ENCODE results near the gene VAV3. TPM values are rescaled to one million over a fixed set of nuclear protein-coding genes. Genes with fewer than 3 reads are reported as not detected.

The VAV3 gene
- total RNA-seq, 1 donor from 2014 or later, result 0.64 TPM

DNA sequence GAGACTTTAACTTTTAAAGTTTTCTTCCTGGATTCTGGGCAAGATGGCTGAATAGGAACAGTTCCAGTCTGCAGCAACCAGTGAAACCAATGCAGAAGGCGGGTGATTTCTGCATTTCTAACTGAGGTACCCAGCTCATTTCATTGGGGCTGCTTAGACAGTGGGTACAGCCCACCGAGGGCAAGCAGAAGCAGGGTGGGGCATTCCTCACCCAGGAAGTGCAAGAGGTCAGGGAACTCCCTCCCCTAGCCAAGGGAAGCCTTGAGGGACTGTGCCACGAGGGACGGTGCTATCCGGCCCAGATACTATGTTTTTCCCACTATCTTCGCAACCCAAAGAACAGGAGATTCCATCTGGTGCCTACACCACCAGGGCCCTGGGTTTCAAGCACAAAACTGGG, 121.0 kb downstream of the VAV3 start:
- intact Hi-C loops (cut with DNase I), result no loop called here
- Histone ChIP-seq H3K4me3 (no peak overlapping the region), H3K36me3 (no peaks in the 10 kb centered on the region), H3K4me1 (no peaks in the 10 kb centered on the region), H3K27me3 (no peaks in the 10 kb centered on the region), H3K27ac (no peak overlapping the region), H3K9me3 (no peaks in the 10 kb centered on the region)
- TF ChIP-seq, protein P1, sequence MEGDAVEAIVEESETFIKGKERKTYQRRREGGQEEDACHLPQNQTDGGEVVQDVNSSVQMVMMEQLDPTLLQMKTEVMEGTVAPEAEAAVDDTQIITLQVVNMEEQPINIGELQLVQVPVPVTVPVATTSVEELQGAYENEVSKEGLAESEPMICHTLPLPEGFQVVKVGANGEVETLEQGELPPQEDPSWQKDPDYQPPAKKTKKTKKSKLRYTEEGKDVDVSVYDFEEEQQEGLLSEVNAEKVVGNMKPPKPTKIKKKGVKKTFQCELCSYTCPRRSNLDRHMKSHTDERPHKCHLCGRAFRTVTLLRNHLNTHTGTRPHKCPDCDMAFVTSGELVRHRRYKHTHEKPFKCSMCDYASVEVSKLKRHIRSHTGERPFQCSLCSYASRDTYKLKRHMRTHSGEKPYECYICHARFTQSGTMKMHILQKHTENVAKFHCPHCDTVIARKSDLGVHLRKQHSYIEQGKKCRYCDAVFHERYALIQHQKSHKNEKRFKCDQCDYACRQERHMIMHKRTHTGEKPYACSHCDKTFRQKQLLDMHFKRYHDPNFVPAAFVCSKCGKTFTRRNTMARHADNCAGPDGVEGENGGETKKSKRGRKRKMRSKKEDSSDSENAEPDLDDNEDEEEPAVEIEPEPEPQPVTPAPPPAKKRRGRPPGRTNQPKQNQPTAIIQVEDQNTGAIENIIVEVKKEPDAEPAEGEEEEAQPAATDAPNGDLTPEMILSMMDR (IDR thresholded peaks at IDR 0.05), result no peak
- DNase-seq (ENCODE audit: low spot score in 2 of 2), result no peak

DNA sequence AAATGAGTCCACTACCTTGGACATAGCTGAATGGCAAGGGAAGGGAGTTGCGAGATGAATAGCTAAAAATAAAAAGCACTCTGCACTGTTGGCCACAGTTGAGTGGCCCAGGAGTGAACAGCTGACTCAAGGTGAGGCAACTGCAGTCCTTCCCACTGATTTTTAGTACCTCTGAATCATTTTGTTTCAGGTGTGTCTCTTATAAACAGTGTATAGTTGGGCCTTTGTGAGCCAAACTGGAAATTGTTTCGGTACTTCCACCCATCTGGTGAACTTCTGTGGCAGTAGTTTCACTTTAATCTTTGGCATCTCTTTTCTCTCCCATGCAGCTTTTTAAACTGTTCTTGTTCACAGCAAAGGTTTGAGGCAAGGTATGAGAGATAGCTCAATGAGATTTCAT, 122.7 kb downstream of the VAV3 start:
- DNase-seq (ENCODE audit: low spot score in 2 of 2), result no peak
- no peaks in the 10 kb centered on the region for H3K36me3 ChIP-seq
- TF ChIP-seq, protein P1 (IDR thresholded peaks at IDR 0.05), result no peak
- no peaks in the 10 kb centered on the region for H3K27me3 ChIP-seq
- no peak overlapping the region for H3K4me3 ChIP-seq
- H3K4me1 ChIP-seq, result no peaks in the 10 kb centered on the region
- peaks cover 0 to 2% of the 10 kb centered on the region in 2 donors for H3K9me3 ChIP-seq
- H3K27ac ChIP-seq, result no peak overlapping the region
- intact Hi-C loops (cut with DNase I), result no loop called here

DNA sequence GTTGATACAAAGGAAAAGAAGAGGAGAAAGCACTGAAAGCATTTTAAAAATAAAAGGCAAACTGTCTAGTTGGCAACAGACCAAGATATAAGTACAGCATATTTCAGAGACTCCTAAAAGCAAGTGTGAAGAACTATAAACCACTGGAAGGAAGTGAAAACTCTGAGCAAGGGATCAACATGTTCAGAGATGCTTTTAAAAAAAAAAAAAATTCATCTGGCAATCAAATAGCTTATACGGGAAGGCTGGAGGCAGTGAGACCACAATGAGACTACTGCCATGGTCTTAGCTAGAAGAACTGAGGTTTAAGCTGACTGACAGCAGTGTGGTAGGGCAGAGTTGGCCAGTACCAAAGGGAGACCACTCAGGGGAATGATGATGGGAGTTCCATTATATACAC, 124.3 kb downstream of the VAV3 start:
- no peak for DNase-seq (ENCODE audit: low spot score in 2 of 2)
- H3K9me3 ChIP-seq, result peaks cover 0 to 2% of the 10 kb centered on the region in 2 donors
- intact Hi-C loops (cut with DNase I), result no loop called here
- H3K36me3 ChIP-seq, result no peaks in the 10 kb centered on the region
- H3K27me3 ChIP-seq, result no peaks in the 10 kb centered on the region
- TF ChIP-seq, protein P1 (IDR thresholded peaks at IDR 0.05), result no peak
- H3K4me3 ChIP-seq, result no peak overlapping the region
- H3K27ac ChIP-seq, result no peak overlapping the region
- no peaks in the 10 kb centered on the region for H3K4me1 ChIP-seq

DNA sequence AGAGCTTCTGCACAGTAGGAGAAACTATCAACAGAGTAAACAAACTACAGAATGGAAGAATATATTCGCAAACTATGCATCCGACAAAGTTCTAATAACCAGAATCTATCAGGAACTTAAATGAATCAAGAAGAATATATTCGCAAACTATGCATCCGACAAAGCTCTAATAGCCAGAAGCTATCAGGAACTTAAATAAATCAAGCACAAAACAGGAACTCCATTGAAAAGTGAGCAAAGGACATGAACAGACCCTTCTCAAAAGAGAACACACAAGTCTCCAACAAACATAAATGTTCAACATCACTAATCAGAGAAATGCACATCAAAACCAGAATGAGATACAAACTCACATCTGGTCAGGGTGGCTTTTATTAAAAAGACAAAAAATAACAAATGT, 126.9 kb downstream of the VAV3 start:
- H3K36me3 ChIP-seq, result no peaks in the 10 kb centered on the region
- no peaks in the 10 kb centered on the region for H3K4me1 ChIP-seq
- DNase-seq (ENCODE audit: low spot score in 2 of 2), result no peak
- TF ChIP-seq, protein P1 (IDR thresholded peaks at IDR 0.05), result no peak
- peaks cover 0 to 2% of the 10 kb centered on the region in 2 donors for H3K9me3 ChIP-seq
- no peaks in the 10 kb centered on the region for H3K27me3 ChIP-seq
- intact Hi-C loops (cut with DNase I), result no loop called here
- H3K4me3 ChIP-seq, result no peak overlapping the region
- no peak overlapping the region for H3K27ac ChIP-seq

DNA sequence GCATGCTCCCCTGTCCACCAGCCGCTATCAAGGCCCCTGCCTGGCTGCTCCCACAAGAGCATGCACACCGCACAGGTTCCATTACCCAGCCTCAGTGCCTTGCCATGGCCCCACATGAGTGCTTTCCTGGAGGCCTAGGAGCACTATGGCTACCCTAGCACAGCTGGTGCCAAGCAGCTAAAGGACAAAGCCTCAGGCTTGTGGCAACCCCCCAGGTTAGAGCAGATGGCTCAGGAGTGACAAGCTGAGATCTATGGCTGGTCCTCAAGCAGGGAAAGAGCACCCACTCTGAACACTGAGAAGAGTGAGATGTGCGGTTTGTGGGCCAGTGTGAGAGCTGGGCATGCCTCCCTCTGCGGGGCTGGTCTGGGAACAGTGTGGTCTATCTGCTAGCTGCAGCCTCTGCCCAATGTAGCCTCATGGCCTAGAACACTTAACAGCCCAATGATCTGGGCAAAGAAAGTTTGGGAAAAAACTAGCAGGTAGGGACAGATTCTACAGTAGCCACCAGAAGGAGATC, 129.8 kb downstream of the VAV3 start:
- no peak for DNase-seq (ENCODE audit: low spot score in 2 of 2)
- Histone ChIP-seq H3K36me3 (no peaks in the 10 kb centered on the region), H3K9me3 (peaks cover 0 to 2% of the 10 kb centered on the region in 2 donors), H3K27ac (no peak overlapping the region), H3K4me1 (no peaks in the 10 kb centered on the region), H3K27me3 (no peaks in the 10 kb centered on the region), H3K4me3 (no peak overlapping the region)
- TF ChIP-seq, protein P1 (IDR thresholded peaks at IDR 0.05), result no peak
- intact Hi-C loops (cut with DNase I), result no loop called here

DNA sequence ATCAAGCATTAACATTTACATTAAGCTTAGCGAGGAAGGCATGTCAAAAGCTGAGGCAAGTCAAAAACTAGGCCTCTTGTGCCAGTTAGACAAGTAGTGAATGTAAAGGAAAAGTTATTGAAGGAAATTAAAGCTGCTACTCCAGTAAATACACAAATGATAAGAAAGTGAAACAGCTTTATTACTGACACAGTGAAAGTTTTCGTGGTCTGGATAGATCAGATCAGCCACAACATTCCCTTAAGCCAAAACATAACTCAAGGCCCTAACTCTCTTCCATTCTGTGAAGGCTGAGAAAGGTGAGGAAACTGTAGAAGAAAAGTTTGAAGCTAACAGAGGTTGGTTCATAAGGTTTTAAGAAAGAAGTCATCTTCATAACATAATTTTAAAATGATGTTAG, 131.9 kb downstream of the VAV3 start:
- Histone ChIP-seq H3K36me3 (no peaks in the 10 kb centered on the region), H3K27ac (no peak overlapping the region), H3K27me3 (no peaks in the 10 kb centered on the region), H3K4me3 (no peak overlapping the region), H3K4me1 (no peaks in the 10 kb centered on the region), H3K9me3 (peaks cover 0 to 2% of the 10 kb centered on the region in 2 donors)
- no peak for DNase-seq (ENCODE audit: low spot score in 2 of 2)
- intact Hi-C loops (cut with DNase I), result no loop called here
- TF ChIP-seq, protein P1 (IDR thresholded peaks at IDR 0.05), result no peak

Measured in ascending aorta (tissue), 2 donors.